ENCODE measurements around the gene PCARE.

- TF ChIP-seq FOXK2 (IDR thresholded peaks at IDR 0.05) (no peak), ZNF384 (IDR thresholded peaks at IDR 0.05) (no peak), FOXA1 (IDR thresholded peaks at IDR 0.05) (no peak), ARNT (IDR thresholded peaks at IDR 0.05) (no peak), CTBP1 (IDR thresholded peaks at IDR 0.05; ENCODE audit: borderline replicate concordance) (no peak), BHLHE40 (IDR thresholded peaks at IDR 0.05; ENCODE audit: borderline replicate concordance) (no peak), SP1 (IDR thresholded peaks at IDR 0.05) (no peak), SUZ12 (IDR thresholded peaks at IDR 0.05) (no peak)
Observed at GRCh38 chr2:29115797-29116781, 41.8 kb upstream of the PCARE start.

Data from HEK293T (cell line).